Airway epithelial cell (primary cell): Measurements from ENCODE around the gene MAP6D1. TPM values are rescaled to one million over a fixed set of nuclear protein-coding genes. Genes with fewer than 3 reads are reported as not detected.

Experiments used
- total RNA-seq: library from RNA; depleted of rRNA; stranded (reverse); fragments of >200 nt; gene quantifications from 2 replicates; pipeline ENCODE4 v1.2.3, GENCODE V29; 2015

Gene MAP6D1
- 3.7 and 4.2 TPM in 2 replicates for total RNA-seq

DNA sequence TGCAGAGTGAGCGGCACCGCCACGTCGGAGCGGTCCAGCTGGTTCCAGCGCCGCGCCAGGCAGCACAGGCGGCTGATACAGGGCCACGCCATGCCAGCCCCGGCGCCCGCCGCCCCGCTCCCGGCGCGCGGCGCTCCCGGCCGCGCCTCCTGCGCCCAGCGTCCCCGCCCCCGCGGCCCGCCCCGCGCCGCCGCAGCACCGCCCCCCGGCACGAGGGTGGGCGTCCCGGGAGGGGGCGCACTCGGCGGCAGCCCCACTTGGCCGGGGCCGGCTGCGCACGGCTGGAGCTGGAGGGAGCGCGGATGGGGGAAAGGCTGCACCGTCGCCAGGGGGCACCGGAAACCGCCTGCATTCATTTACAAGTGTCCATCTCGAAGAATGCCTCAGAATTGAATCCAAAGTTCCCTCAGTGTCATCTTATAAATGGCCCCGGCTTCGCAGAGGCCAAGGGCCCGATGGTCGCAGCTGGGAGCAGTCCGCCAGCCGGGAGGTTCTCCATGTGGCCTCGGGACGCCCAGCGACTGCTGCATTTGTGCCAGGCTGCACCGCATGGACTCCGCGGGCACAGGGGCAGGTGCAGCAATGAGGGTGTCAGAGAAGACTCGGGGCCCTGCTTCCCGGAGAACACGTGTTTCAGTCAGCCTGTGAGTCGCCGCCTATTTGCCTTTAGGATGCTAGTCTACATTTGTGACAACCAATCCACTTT lies at the start of gene MAP6D1:
MAP6D1 (minus strand) TSS at position 122 of the 706 bp plus-strand sequence; CDS start at position 92, 30 bp downstream.

Other genes starting within 250 kb of the MAP6D1 start
- 11.2 and 23.0 TPM in 2 replicates for gene KLHL24, start 190.0 kb downstream of the MAP6D1 start, total RNA-seq
- 28.3 and 29.5 TPM in 2 replicates for gene YEATS2, start 127.8 kb downstream of the MAP6D1 start, total RNA-seq
- 39.9 and 53.2 TPM in 2 replicates for gene PARL, start 59.3 kb upstream of the MAP6D1 start, total RNA-seq
- 19.2 and 23.5 TPM in 2 replicates for gene ABCC5, start 192.3 kb upstream of the MAP6D1 start, total RNA-seq
- not detected in 2 replicates for gene HTR3D, start 206.2 kb upstream of the MAP6D1 start, total RNA-seq
- gene HTR3C, start 227.5 kb upstream of the MAP6D1 start, total RNA-seq = not detected in 2 replicates